NCI-H1417 (cell line): ENCODE data around the gene SLC22A23.
A peak's percentile ranks its signal among the peaks of the same experiment; 100 is the strongest.

Experiments
- DNase-seq, 3 experiments: peaks; one replicate each; lab custom pipeline; 2025; lab: John Stamatoyannopoulos, UW

Gene SLC22A23

GRCh38 chr6:3316818-3317217, 140.0 kb downstream of the SLC22A23 start:
- DNase-seq: no peak

GRCh38 chr6:3316331-3316730, 140.5 kb downstream of the SLC22A23 start:
- DNase-seq: no peak

- no peak for DNase-seq
These were observed 141.0 kb downstream of the SLC22A23 start for GRCh38 chr6:3315841-3316240.

GRCh38 chr6:3314621-3315467, 142.0 kb downstream of the SLC22A23 start:
- DNase-seq: no peak

GRCh38 chr6:3314176-3314575, 142.7 kb downstream of the SLC22A23 start:
- DNase-seq: no peak

GRCh38 chr6:3312604-3313231, 144.1 kb downstream of the SLC22A23 start:
- no peak for DNase-seq

- no peak for DNase-seq
These were observed 145.0 kb downstream of the SLC22A23 start for GRCh38 chr6:3311826-3312225.

- peak in 1 of 3 experiments; percentile 12 for DNase-seq
These were observed 146.1 kb downstream of the SLC22A23 start for GRCh38 chr6:3310703-3311102.

- DNase-seq: no peak
These were observed 146.8 kb downstream of the SLC22A23 start for GRCh38 chr6:3310051-3310448.

- peak; percentile 60 to 86 (median 80) for DNase-seq
These were observed 147.3 kb downstream of the SLC22A23 start for GRCh38 chr6:3309391-3310050.

GRCh38 chr6:3308106-3308505, 148.7 kb downstream of the SLC22A23 start:
- DNase-seq: no peak

- no peak for DNase-seq
These were observed 149.4 kb downstream of the SLC22A23 start for GRCh38 chr6:3307436-3307835.

GRCh38 chr6:3306848-3307247, 150.0 kb downstream of the SLC22A23 start:
- no peak for DNase-seq

- no peak for DNase-seq
These were observed 151.0 kb downstream of the SLC22A23 start for GRCh38 chr6:3305831-3306230.

- no peak for DNase-seq
These were observed 151.7 kb downstream of the SLC22A23 start for GRCh38 chr6:3305216-3305565.

- DNase-seq: no peak
These were observed 152.2 kb downstream of the SLC22A23 start for GRCh38 chr6:3304500-3305215.

- no peak for DNase-seq
These were observed 152.9 kb downstream of the SLC22A23 start for GRCh38 chr6:3303795-3304411.

- no peak for DNase-seq
These were observed 155.3 kb downstream of the SLC22A23 start for GRCh38 chr6:3301506-3301905.

GRCh38 chr6:3299221-3299620, 157.6 kb downstream of the SLC22A23 start:
- DNase-seq: no peak

- peak; percentile 10 to 19 (median 10) for DNase-seq
These were observed 158.9 kb downstream of the SLC22A23 start for GRCh38 chr6:3297909-3298308.

GRCh38 chr6:3297006-3297405, 159.8 kb downstream of the SLC22A23 start:
- DNase-seq: peak in 1 of 3 experiments; percentile 58

- no peak for DNase-seq
These were observed 160.3 kb downstream of the SLC22A23 start for GRCh38 chr6:3296537-3296936.
